ENCODE data around the gene TSKU. TPM values are rescaled to one million over a fixed set of nuclear protein-coding genes. Genes with fewer than 3 reads are reported as not detected.

TSKU gene
- total and polyA plus RNA-seq, 9 of the 15 experiments (the other 6 are each of a cell fraction or from before 2014, with no cell fraction given) = 0.60 to 11.9 (median 8.4) TPM

- WGBS (ENCODE audit: insufficient coverage, low coverage, missing lambda C conversion rate) = 70% methylated on average over 3 of the region's 3 CpGs
- intact Hi-C loops (cut with micrococcal nuclease) (no loop called here), in situ Hi-C loops (cut with MboI) (no loop called here)
- TF ChIP-seq ZNF224 (CRISPR knock-in tag; IDR thresholded peaks at IDR 0.05) (no peak), KAT7 (CRISPR knock-in tag; IDR thresholded peaks at IDR 0.05; ENCODE audit: borderline replicate concordance) (no peak), RBM15 (IDR thresholded peaks at IDR 0.05; ENCODE audit: insufficient read depth, low read length) (no peak), MCM7 (IDR thresholded peaks at IDR 0.05) (no peak), CREB3 (tag; conservative IDR thresholded peaks at IDR 0.05; ENCODE audit: low read depth) (no peak), ZNF174 (CRISPR knock-in tag; IDR thresholded peaks at IDR 0.05) (no peak)
- TF ChIP-seq, protein P1, sequence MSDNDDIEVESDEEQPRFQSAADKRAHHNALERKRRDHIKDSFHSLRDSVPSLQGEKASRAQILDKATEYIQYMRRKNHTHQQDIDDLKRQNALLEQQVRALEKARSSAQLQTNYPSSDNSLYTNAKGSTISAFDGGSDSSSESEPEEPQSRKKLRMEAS (CRISPR knock-in tag; IDR thresholded peaks at IDR 0.05) = no peak
- ChIA-PET CTCF (ENCODE audit: low intra/inter-chr PET ratio) (no interaction called here), POLR2A (no interaction called here)
- H3K4me3 ChIP-seq = no peak overlapping the region
- no peak overlapping the region for H3K27ac ChIP-seq (ENCODE audit: extremely low read depth, low read depth, low read length)
- H4K20me1 ChIP-seq (replicated peaks; ENCODE audit: control insufficient read depth, insufficient read depth, low read length) = no peaks in the 10 kb centered on the region
- no peaks in the 10 kb centered on the region for H3K9me1 ChIP-seq (ENCODE audit: control insufficient read depth, insufficient read depth, low read length)
- no TSS peak for BruUV-seq (replicated peaks)
- no peaks in the 10 kb centered on the region for H3K27me3 ChIP-seq (ENCODE audit: control insufficient read depth in 2 of 2, insufficient read depth in 2 of 2, low read length in 2 of 2)
- no peaks in the 10 kb centered on the region for H3K36me3 ChIP-seq (ENCODE audit: control insufficient read depth, insufficient read depth, low read length)
- H3K79me2 ChIP-seq (ENCODE audit: control insufficient read depth, insufficient read depth, low read length) = no peaks in the 10 kb centered on the region
- H2AFZ ChIP-seq (ENCODE audit: low read depth, low read length) = peak overlapping the region; percentile 58
- DNase-seq (ENCODE audit: extremely low read depth in 1 of 4, low spot score in 3 of 4) (no peak), ATAC-seq (no peak), FAIRE-seq (no peak)
- H3K9ac ChIP-seq (ENCODE audit: insufficient read depth in 1 of 2, low read depth in 2 of 2, low read length in 2 of 2) = no peak overlapping the region; a peak in 1 of 4 replicates
- H3K4me2 ChIP-seq (ENCODE audit: insufficient read depth, low read length) = no peak overlapping the region
- peaks cover 29 to 30% of the 10 kb centered on the region in 2 experiments; a peak in 3 of 5 replicates for H3K4me1 ChIP-seq (replicated peaks in 1 of 2; ENCODE audit: control insufficient read depth in 2 of 2, insufficient read depth in 2 of 2, low read length in 2 of 2)
- H3K9me3 ChIP-seq (replicated peaks; ENCODE audit: control insufficient read depth, insufficient read depth, low read depth, low read length) = no peaks in the 10 kb centered on the region
These were observed 51.0 kb downstream of the TSKU start for GRCh38 chr11:76834151-76834550.

All from K562 (cell line).